GM19193 (cell line): ENCODE measurements around the gene DNAH6.

ENCODE experiments used
- POLR2A ChIP-seq: IDR thresholded peaks from 4 replicates; pipeline ENCODE4 v1.6.1; 2011; ENCODE audit not compliant: insufficient read depth, insufficient read length; ENCODE audit errors: extremely low read depth

The DNAH6 gene

GRCh38 chr2:84833481-84834150 is 317.3 kb downstream of the DNAH6 start:
- TF ChIP-seq POLR2A = no peak

GRCh38 chr2:84836215-84836614 is 319.9 kb downstream of the DNAH6 start:
- no peak for TF ChIP-seq POLR2A

GRCh38 chr2:84838434-84839145 is 322.3 kb downstream of the DNAH6 start:
- no peak for TF ChIP-seq POLR2A

GRCh38 chr2:84839851-84840250 is 323.6 kb downstream of the DNAH6 start:
- TF ChIP-seq POLR2A = no peak

GRCh38 chr2:84840306-84840705 is 324.0 kb downstream of the DNAH6 start:
- no peak for TF ChIP-seq POLR2A

GRCh38 chr2:84841577-84841976 is 325.3 kb downstream of the DNAH6 start:
- no peak for TF ChIP-seq POLR2A

- no peak for TF ChIP-seq POLR2A
Observed at GRCh38 chr2:84844141-84844540, 327.8 kb downstream of the DNAH6 start.

- TF ChIP-seq POLR2A = no peak
Observed at GRCh38 chr2:84846041-84846663, 329.9 kb downstream of the DNAH6 start.

GRCh38 chr2:84846741-84847142 is 330.4 kb downstream of the DNAH6 start:
- no peak for TF ChIP-seq POLR2A

- no peak for TF ChIP-seq POLR2A
Observed at GRCh38 chr2:84847326-84848050, 331.2 kb downstream of the DNAH6 start.

GRCh38 chr2:84849271-84849952 is 333.1 kb downstream of the DNAH6 start:
- no peak for TF ChIP-seq POLR2A

GRCh38 chr2:84850471-84850870 is 334.2 kb downstream of the DNAH6 start:
- TF ChIP-seq POLR2A = no peak

GRCh38 chr2:84851876-84852275 is 335.6 kb downstream of the DNAH6 start:
- no peak for TF ChIP-seq POLR2A

GRCh38 chr2:84854850-84855249 is 338.6 kb downstream of the DNAH6 start:
- no peak for TF ChIP-seq POLR2A

- TF ChIP-seq POLR2A = no peak
Observed at GRCh38 chr2:84855731-84856130, 339.4 kb downstream of the DNAH6 start.

GRCh38 chr2:84856787-84857186 is 340.5 kb downstream of the DNAH6 start:
- no peak for TF ChIP-seq POLR2A

GRCh38 chr2:84857566-84857965 is 341.3 kb downstream of the DNAH6 start:
- TF ChIP-seq POLR2A = no peak
